ENCODE measurements around the gene HIPK2.

GRCh38 chr7:139572704-139573385 is 205.0 kb downstream of the HIPK2 start:
- TF ChIP-seq CTCF (conservative IDR thresholded peaks at IDR 0.05 in 1 of 2, IDR thresholded peaks at IDR 0.05 in 1 of 2; ENCODE audit: extremely low read depth in 1 of 2, insufficient read depth in 1 of 2, low read depth in 1 of 2, low read length in 2 of 2) (no peak), EZH2 (IDR thresholded peaks at IDR 0.05; ENCODE audit: borderline replicate concordance, low read length) (no peak)
